Mesendoderm (in vitro differentiated cells): ENCODE results near the gene WNT10A.

Experiments
- DNase-seq: peaks from one replicate; pipeline ENCODE4 v3.0.0; 2013
- H2AK5ac ChIP-seq: 2 replicates; pipeline ENCODE4 v1.6.1; 2013; ENCODE audit warnings: low read length, inconsistent platforms
- H2BK120ac ChIP-seq: 2 replicates; pipeline ENCODE4 v1.6.1; 2013; ENCODE audit warnings: low read depth, mild to moderate bottlenecking, low read length, moderate library complexity, mixed read lengths
- H2BK15ac ChIP-seq: replicated peaks from 2 replicates; pipeline ENCODE4 v1.6.1; 2013; ENCODE audit warnings: low read depth, mild to moderate bottlenecking, moderate library complexity
- H2BK5ac ChIP-seq: 2 replicates; pipeline ENCODE4 v1.6.1; 2013; ENCODE audit warnings: low read length, inconsistent platforms
- H3K18ac ChIP-seq: 2 replicates; pipeline ENCODE4 v1.6.1; 2013; ENCODE audit warnings: mild to moderate bottlenecking, low read length, mixed read lengths
- H3K23ac ChIP-seq: one replicate; pipeline ENCODE4 v1.6.1; 2013; ENCODE audit warnings: low read length
- H3K27ac ChIP-seq: 2 replicates; pipeline ENCODE4 v1.5.1; 2013; ENCODE audit warnings: low read depth, mild to moderate bottlenecking, inconsistent platforms, low read length, moderate library complexity
- H3K27me3 ChIP-seq: 2 replicates; pipeline ENCODE4 v1.6.1; 2013; ENCODE audit warnings: low read length, control low read depth, mild to moderate bottlenecking, inconsistent platforms; ENCODE audit not compliant: insufficient read depth, poor library complexity
- H3K36me3 ChIP-seq: 2 replicates; pipeline ENCODE4 v1.6.1; 2013; ENCODE audit warnings: low read length, inconsistent platforms; ENCODE audit not compliant: control insufficient read depth, insufficient read depth
- H3K4ac ChIP-seq: one replicate; pipeline ENCODE4 v1.6.1; 2013; ENCODE audit warnings: low read depth, mild to moderate bottlenecking, low read length, moderate library complexity
- H3K4me1 ChIP-seq: 2 replicates; pipeline ENCODE4 v1.6.1; 2013; ENCODE audit warnings: low read depth, low read length, inconsistent platforms; ENCODE audit not compliant: control insufficient read depth
- H3K4me2 ChIP-seq: 2 replicates; pipeline ENCODE4 v1.6.1; 2013; ENCODE audit warnings: low read length
- H3K4me3 ChIP-seq: 2 replicates; pipeline ENCODE4 v1.5.1; 2013; ENCODE audit warnings: mild to moderate bottlenecking, low read length
- H3K56ac ChIP-seq: one replicate; pipeline ENCODE4 v1.6.1; 2013; ENCODE audit warnings: low read length
- H3K79me1 ChIP-seq: 2 replicates; pipeline ENCODE4 v1.6.1; 2013; ENCODE audit warnings: low read length, inconsistent platforms
- H3K79me2 ChIP-seq: 2 replicates; pipeline ENCODE4 v1.6.1; 2013; ENCODE audit warnings: mild to moderate bottlenecking, low read length; ENCODE audit not compliant: control insufficient read depth, insufficient read depth
- H3K9ac ChIP-seq: 2 replicates; pipeline ENCODE4 v1.6.1; 2013; ENCODE audit warnings: low read length, inconsistent platforms
- H4K5ac ChIP-seq: one replicate; pipeline ENCODE4 v1.6.1; 2013; ENCODE audit warnings: low read length
- H4K8ac ChIP-seq: one replicate; pipeline ENCODE4 v1.6.1; 2013; ENCODE audit warnings: low read depth, mild to moderate bottlenecking, control low read depth, low read length, moderate library complexity
- WGBS: extraction: QIAGEN DNeasy Blood & Tissue Kit; methylation state at CpG from one replicate; pipeline ENCODE4 v1.1.7; 2013; ENCODE audit warnings: low lambda C conversion rate, missing lambda C conversion rate; ENCODE audit not compliant: insufficient coverage; ENCODE audit errors: extremely low coverage; 5-methylcytosine and 5-hydroxymethylcytosine counted together

Gene WNT10A

DNA sequence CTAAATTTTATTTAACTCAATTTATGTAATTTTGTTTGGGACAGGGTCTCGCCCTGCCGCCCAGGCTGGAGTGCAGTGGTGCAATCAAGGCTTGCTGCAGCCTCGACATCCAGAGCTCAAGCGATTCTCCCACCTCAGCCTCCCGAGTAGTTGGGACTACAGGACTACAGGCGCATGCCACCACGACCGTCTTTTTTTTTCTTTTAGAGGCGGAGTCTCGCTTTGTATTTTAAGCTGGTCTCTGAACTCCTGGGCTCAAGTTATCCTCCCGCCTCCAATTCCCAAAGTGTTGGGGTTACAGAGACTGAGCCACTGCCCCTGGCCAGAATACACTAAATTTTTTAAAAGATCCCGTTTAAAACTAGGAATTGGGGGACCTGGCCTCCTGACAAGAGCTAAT is 18.5 kb downstream of the WNT10A start:
- no peak overlapping the region for H2BK15ac ChIP-seq
- H3K9ac ChIP-seq = no peak overlapping the region
- no peak overlapping the region for H3K4ac ChIP-seq
- no peak overlapping the region for H4K8ac ChIP-seq
- H2AK5ac ChIP-seq = no peak overlapping the region
- H3K56ac ChIP-seq = no peak overlapping the region
- H3K27me3 ChIP-seq = peaks cover 49% of the 10 kb centered on the region
- no peak overlapping the region for H3K4me3 ChIP-seq
- no peak overlapping the region for H2BK5ac ChIP-seq
- no peak overlapping the region for H3K23ac ChIP-seq
- H3K79me2 ChIP-seq = no peaks in the 10 kb centered on the region
- H3K4me1 ChIP-seq = no peaks in the 10 kb centered on the region
- no CpG with 5 or more reads among the region's 12 CpGs for WGBS
- no peaks in the 10 kb centered on the region for H3K36me3 ChIP-seq
- no peak overlapping the region for H2BK120ac ChIP-seq
- H3K79me1 ChIP-seq = no peaks in the 10 kb centered on the region
- DNase-seq = no peak
- no peak overlapping the region for H3K18ac ChIP-seq
- no peak overlapping the region for H4K5ac ChIP-seq
- H3K27ac ChIP-seq = no peak overlapping the region
- H3K4me2 ChIP-seq = no peak overlapping the region

DNA sequence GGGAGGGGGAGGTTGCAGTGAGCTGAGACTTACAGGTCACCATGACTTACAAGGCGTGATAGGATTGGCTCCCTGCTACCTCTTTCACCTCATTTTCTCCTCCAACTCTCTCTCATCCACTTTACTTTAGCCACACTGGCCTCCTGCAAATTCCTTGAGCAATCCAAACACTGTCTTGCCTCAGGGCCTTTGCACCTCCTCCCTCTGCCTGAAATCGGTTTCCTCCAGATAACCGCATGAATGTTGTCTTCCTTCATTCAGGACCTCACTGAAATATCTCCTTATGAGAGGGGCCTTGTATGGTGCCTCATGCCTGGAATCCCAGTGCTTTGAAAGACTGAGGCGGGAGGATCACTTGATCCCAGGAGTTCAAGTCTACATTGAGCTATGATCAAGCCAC is 21.8 kb downstream of the WNT10A start:
- no peak overlapping the region for H3K23ac ChIP-seq
- H4K8ac ChIP-seq = no peak overlapping the region
- DNase-seq = no peak
- H3K79me1 ChIP-seq = no peaks in the 10 kb centered on the region
- no peaks in the 10 kb centered on the region for H3K4me1 ChIP-seq
- H3K4me3 ChIP-seq = no peak overlapping the region
- H3K4me2 ChIP-seq = no peak overlapping the region
- whole genome bisulfite sequencing = no CpG with 5 or more reads among the region's 4 CpGs
- no peak overlapping the region for H3K9ac ChIP-seq
- H4K5ac ChIP-seq = no peak overlapping the region
- no peak overlapping the region for H2BK5ac ChIP-seq
- H3K4ac ChIP-seq = no peak overlapping the region
- no peaks in the 10 kb centered on the region for H3K79me2 ChIP-seq
- H3K36me3 ChIP-seq = no peaks in the 10 kb centered on the region
- H3K27me3 ChIP-seq = peaks cover 19% of the 10 kb centered on the region
- no peak overlapping the region for H2AK5ac ChIP-seq
- H3K27ac ChIP-seq = no peak overlapping the region
- no peak overlapping the region for H3K18ac ChIP-seq
- no peak overlapping the region for H2BK15ac ChIP-seq
- H2BK120ac ChIP-seq = no peak overlapping the region
- no peak overlapping the region for H3K56ac ChIP-seq

DNA sequence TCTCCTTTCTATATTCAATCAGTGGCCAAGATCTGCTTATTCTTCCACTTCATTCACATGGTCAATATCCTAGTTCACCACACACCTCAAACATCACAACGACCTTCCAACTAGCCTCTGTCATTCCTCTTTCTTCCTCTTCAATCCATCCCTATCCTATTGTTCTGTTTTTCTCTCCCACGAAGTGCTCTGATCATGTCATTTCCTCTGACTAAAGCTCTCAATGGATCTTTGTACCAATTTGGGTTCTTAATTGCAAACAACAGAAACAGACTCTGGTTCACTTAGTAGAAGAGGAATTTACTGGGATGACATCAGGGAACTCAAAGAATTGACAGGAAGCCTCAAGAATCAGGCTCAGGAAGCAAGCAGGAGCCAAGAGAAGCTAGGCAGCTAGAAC is 23.5 kb downstream of the WNT10A start:
- H3K27me3 ChIP-seq = peaks cover 10% of the 10 kb centered on the region
- 100% methylated on average over 1 of the region's 2 CpGs for WGBS

DNA sequence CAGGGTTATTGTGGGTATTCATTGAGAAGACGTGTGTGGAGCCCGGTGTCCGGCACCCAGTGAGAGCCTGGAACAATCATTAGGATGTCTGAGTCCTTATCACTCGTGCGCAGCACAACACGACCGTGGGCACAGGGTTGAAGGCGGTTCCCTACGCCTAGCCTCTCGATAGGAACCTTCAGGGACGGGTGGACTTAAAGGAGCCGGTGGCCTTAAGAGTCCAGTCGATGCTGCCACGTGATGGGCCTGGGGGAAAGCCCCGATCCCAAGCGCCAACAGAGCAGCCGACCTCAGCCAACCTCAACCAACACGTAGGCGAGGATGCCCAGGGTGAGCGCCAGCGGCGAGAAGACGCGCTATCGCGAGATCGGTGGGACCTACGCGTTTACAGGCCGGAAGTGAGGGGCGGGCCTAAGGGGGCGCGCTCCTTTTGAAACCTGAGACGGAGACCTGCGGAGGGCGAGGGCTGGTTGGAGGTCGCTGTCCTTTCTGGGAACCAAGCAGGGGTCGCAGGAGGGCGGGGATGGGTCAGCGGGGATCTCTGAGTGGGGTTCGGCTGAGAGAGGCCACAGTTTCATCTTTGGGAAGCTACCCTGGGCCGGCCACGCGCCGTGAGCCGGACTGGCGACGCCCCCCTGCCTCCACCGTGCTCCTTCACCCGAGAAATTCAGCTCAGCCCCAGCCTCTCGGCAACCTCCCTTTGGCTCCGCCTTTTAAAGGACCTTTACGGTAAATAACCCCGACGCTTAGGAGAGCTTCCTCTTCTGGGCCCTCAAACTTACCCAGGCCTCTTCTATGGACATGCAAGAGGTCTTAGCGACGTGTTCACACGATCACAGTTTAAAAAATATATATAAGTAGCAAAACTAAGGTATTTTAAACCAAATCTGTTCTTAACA is 28.3 kb downstream of the WNT10A start:
- peak overlapping the region; percentile 89 for H3K56ac ChIP-seq
- H3K27me3 ChIP-seq = no peaks in the 10 kb centered on the region
- no peak overlapping the region for H2BK15ac ChIP-seq
- no peaks in the 10 kb centered on the region for H3K79me2 ChIP-seq
- H3K4me2 ChIP-seq = peak overlapping the region; percentile 39
- peak overlapping the region; percentile 63 for H3K18ac ChIP-seq
- H3K36me3 ChIP-seq = no peaks in the 10 kb centered on the region
- no peak overlapping the region for H2BK5ac ChIP-seq
- peak overlapping the region; percentile 53 for H3K4me3 ChIP-seq
- no peak overlapping the region for H3K23ac ChIP-seq
- peak; percentile 95 for DNase-seq
- peak overlapping the region; percentile 66 for H3K9ac ChIP-seq
- H2AK5ac ChIP-seq = no peak overlapping the region
- no peaks in the 10 kb centered on the region for H3K4me1 ChIP-seq
- H3K79me1 ChIP-seq = no peaks in the 10 kb centered on the region
- H3K4ac ChIP-seq = no peak overlapping the region
- H4K8ac ChIP-seq = no peak overlapping the region
- WGBS = no CpG with 5 or more reads among the region's 58 CpGs
- H4K5ac ChIP-seq = no peak overlapping the region
- H2BK120ac ChIP-seq = no peak overlapping the region
- H3K27ac ChIP-seq = no peak overlapping the region

More for the DNA sequence above, 23.5 kb downstream of the WNT10A start:
- H3K4ac ChIP-seq = no peak overlapping the region
- H3K56ac ChIP-seq = no peak overlapping the region
- H3K18ac ChIP-seq = no peak overlapping the region
- no peaks in the 10 kb centered on the region for H3K4me1 ChIP-seq
- H3K36me3 ChIP-seq = no peaks in the 10 kb centered on the region
- H3K4me2 ChIP-seq = no peak overlapping the region
- H3K9ac ChIP-seq = no peak overlapping the region
- no peak overlapping the region for H3K23ac ChIP-seq
- H2BK120ac ChIP-seq = no peak overlapping the region
- no peaks in the 10 kb centered on the region for H3K79me2 ChIP-seq
- no peak overlapping the region for H3K27ac ChIP-seq
- H3K79me1 ChIP-seq = no peaks in the 10 kb centered on the region
- no peak overlapping the region for H2BK5ac ChIP-seq
- no peak overlapping the region for H4K8ac ChIP-seq
- no peak for DNase-seq
- no peak overlapping the region for H2BK15ac ChIP-seq
- no peak overlapping the region for H4K5ac ChIP-seq
- no peak overlapping the region for H3K4me3 ChIP-seq
- no peak overlapping the region for H2AK5ac ChIP-seq

DNA sequence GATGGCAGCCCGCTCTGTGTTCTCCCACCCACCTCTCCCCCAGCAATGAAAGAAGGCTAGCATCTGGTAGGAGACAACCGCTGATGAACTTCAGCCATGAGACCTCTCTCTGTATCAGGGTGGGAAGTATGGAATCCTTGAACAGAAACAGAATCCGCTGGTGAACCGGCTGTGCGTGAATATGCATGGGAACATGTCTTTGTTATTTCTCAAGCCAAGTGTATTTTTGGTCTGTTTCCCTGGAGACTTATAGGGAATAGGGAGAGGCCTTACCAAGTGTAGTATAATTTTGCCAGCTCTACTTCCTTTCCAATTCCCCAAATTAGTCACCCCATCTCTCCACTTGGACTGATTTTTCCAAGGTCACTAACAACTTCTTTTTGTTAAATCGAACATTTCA is 30.1 kb downstream of the WNT10A start:
- Histone ChIP-seq H3K18ac (no peak overlapping the region), H3K4me3 (no peak overlapping the region), H4K5ac (no peak overlapping the region), H3K36me3 (no peaks in the 10 kb centered on the region), H3K27ac (no peak overlapping the region), H3K23ac (no peak overlapping the region), H2BK5ac (no peak overlapping the region), H3K4ac (no peak overlapping the region), H3K79me1 (no peaks in the 10 kb centered on the region), H3K56ac (no peak overlapping the region), H3K9ac (no peak overlapping the region), H3K79me2 (no peaks in the 10 kb centered on the region), H2BK120ac (no peak overlapping the region), H2AK5ac (no peak overlapping the region), H3K27me3 (no peaks in the 10 kb centered on the region), H2BK15ac (no peak overlapping the region), H3K4me2 (no peak overlapping the region), H4K8ac (no peak overlapping the region), H3K4me1 (no peaks in the 10 kb centered on the region)
- no CpG with 5 or more reads among the region's 6 CpGs for WGBS
- DNase-seq = no peak

DNA sequence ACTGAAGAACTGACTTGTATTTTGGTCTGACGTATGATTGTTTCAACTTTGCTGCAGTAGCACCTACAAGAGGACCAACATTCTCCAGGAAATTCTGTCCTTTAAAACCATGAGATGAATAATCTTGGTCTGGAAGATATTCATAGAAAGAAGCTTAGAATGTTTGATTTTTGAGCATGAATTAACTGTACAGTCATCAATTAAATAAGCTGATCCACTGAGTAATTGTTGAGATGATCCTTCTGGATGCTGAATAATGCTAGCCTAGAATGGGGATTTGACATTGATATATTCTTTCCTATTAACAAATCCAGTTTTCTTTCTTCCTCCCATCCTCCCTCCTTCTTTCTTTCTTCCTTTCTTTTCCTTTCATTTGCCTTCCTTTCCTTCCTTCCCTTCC is 39.9 kb downstream of the WNT10A start:
- Histone ChIP-seq H3K4me1 (no peaks in the 10 kb centered on the region), H4K8ac (no peak overlapping the region), H3K23ac (no peak overlapping the region), H3K56ac (no peak overlapping the region), H2AK5ac (no peak overlapping the region), H3K79me1 (no peaks in the 10 kb centered on the region), H4K5ac (no peak overlapping the region), H3K27me3 (no peaks in the 10 kb centered on the region), H3K27ac (no peak overlapping the region), H3K36me3 (no peaks in the 10 kb centered on the region), H3K4me3 (no peak overlapping the region), H3K4ac (no peak overlapping the region), H2BK120ac (no peak overlapping the region), H3K79me2 (no peaks in the 10 kb centered on the region), H3K9ac (no peak overlapping the region), H3K18ac (no peak overlapping the region), H3K4me2 (no peak overlapping the region), H2BK5ac (no peak overlapping the region), H2BK15ac (no peak overlapping the region)
- WGBS = no CpG with 5 or more reads among the region's 1 CpG
- DNase-seq = no peak
